Measurements from ENCODE around the gene BEST1. TPM values are rescaled to one million over a fixed set of nuclear protein-coding genes. Genes with fewer than 3 reads are reported as not detected.

BEST1 gene
- total and polyA plus RNA-seq, 2 of the 13 experiments (the other 11 are each of a cell fraction or from before 2014, with no cell fraction given): 0.09 to 0.65 TPM

GRCh38 chr11:61947486-61948210 is 2.5 kb upstream of the BEST1 start (continued):
- TF ChIP-seq ATF7-NPFF (CRISPR knock-in tag; IDR thresholded peaks at IDR 0.05; ENCODE audit: low read depth): no peak
- no peak for TF ChIP-seq HNRNPK (IDR thresholded peaks at IDR 0.05; ENCODE audit: low read depth, low read length, poor library complexity, severe bottlenecking)
- TF ChIP-seq, protein P1, sequence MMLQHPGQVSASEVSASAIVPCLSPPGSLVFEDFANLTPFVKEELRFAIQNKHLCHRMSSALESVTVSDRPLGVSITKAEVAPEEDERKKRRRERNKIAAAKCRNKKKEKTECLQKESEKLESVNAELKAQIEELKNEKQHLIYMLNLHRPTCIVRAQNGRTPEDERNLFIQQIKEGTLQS (CRISPR knock-in tag; IDR thresholded peaks at IDR 0.05): no peak
- no peak for TF ChIP-seq FOXA3 (CRISPR knock-in tag; IDR thresholded peaks at IDR 0.05)
- TF ChIP-seq CHD4 (IDR thresholded peaks at IDR 0.05; ENCODE audit: borderline replicate concordance, low read length): no peak
- no peak for TF ChIP-seq ZNF792 (CRISPR knock-in tag; IDR thresholded peaks at IDR 0.05)
- no peak for TF ChIP-seq ZNF17 (CRISPR knock-in tag; IDR thresholded peaks at IDR 0.05)
- TF ChIP-seq TOE1 (CRISPR knock-in tag; IDR thresholded peaks at IDR 0.05): no peak
- TF ChIP-seq MTF2 (CRISPR knock-in tag; IDR thresholded peaks at IDR 0.05; ENCODE audit: borderline replicate concordance): no peak
- TF ChIP-seq POLR2G (IDR thresholded peaks at IDR 0.05; ENCODE audit: low read depth, low read length): no peak
- no peak for TF ChIP-seq CENPX (CRISPR knock-in tag; IDR thresholded peaks at IDR 0.05)
- no peak for TF ChIP-seq ZNF619 (CRISPR knock-in tag; IDR thresholded peaks at IDR 0.05)
- TF ChIP-seq HDAC6 (IDR thresholded peaks at IDR 0.05; ENCODE audit: low read depth, low read length): no peak
- TF ChIP-seq AKAP8 (CRISPR knock-in tag; IDR thresholded peaks at IDR 0.05): no peak
- TF ChIP-seq TAF1 (CRISPR knock-in tag; IDR thresholded peaks at IDR 0.05): no peak
- TF ChIP-seq, protein P2, sequence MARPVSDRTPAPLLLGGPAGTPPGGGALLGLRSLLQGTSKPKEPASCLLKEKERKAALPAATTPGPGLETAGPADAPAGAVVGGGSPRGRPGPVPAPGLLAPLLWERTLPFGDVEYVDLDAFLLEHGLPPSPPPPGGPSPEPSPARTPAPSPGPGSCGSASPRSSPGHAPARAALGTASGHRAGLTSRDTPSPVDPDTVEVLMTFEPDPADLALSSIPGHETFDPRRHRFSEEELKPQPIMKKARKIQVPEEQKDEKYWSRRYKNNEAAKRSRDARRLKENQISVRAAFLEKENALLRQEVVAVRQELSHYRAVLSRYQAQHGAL (CRISPR knock-in tag; IDR thresholded peaks at IDR 0.05; ENCODE audit: not compliant biosample characterization): no peak
- TF ChIP-seq ZNF207 (IDR thresholded peaks at IDR 0.05; ENCODE audit: borderline replicate concordance): no peak
- TF ChIP-seq TAF15 (IDR thresholded peaks at IDR 0.05; ENCODE audit: low read depth, low read length, poor library complexity, severe bottlenecking): no peak
- no peak for TF ChIP-seq HIVEP1 (CRISPR knock-in tag; IDR thresholded peaks at IDR 0.05)
- no peak for TF ChIP-seq ZNF143 (CRISPR knock-in tag; IDR thresholded peaks at IDR 0.05)
- TF ChIP-seq MIER2 (CRISPR knock-in tag; IDR thresholded peaks at IDR 0.05): no peak
- TF ChIP-seq ZNF296 (CRISPR knock-in tag; conservative IDR thresholded peaks at IDR 0.05): no peak
- TF ChIP-seq RAD21 (CRISPR knock-in tag; IDR thresholded peaks at IDR 0.05): peak; percentile 99
- TF ChIP-seq NKX3-1 (CRISPR knock-in tag; IDR thresholded peaks at IDR 0.05): no peak
- no peak for TF ChIP-seq ZNF367 (CRISPR knock-in tag; IDR thresholded peaks at IDR 0.05; ENCODE audit: borderline replicate concordance)
- no peak for TF ChIP-seq TFAP4 (IDR thresholded peaks at IDR 0.05; ENCODE audit: borderline replicate concordance, low read depth)
- TF ChIP-seq, protein P3, sequence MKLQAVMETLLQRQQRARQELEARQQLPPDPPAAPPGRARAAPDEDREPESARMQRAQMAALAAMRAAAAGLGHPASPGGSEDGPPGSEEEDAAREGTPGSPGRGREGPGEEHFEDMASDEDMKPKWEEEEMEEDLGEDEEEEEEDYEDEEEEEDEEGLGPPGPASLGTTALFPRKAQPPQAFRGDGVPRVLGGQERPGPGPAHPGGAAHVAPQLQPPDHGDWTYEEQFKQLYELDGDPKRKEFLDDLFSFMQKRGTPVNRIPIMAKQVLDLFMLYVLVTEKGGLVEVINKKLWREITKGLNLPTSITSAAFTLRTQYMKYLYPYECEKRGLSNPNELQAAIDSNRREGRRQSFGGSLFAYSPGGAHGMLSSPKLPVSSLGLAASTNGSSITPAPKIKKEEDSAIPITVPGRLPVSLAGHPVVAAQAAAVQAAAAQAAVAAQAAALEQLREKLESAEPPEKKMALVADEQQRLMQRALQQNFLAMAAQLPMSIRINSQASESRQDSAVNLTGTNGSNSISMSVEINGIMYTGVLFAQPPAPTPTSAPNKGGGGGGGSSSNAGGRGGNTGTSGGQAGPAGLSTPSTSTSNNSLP (IDR thresholded peaks at IDR 0.05; ENCODE audit: low read depth, low read length): peak; percentile 25; the same call in 1 of the 2 replicates
- TF ChIP-seq RFXANK (CRISPR knock-in tag; IDR thresholded peaks at IDR 0.05): no peak
- TF ChIP-seq ZNF777 (CRISPR knock-in tag; IDR thresholded peaks at IDR 0.05): no peak
- TF ChIP-seq MED13 (CRISPR knock-in tag; IDR thresholded peaks at IDR 0.05): no peak
